ENCODE measurements around the gene OR2F2. TPM values are rescaled to one million over a fixed set of nuclear protein-coding genes. Genes with fewer than 3 reads are reported as not detected.

OR2F2 gene
- total RNA-seq, 1 donor from 2014 or later = not detected

GRCh38 chr7:143938379-143939243 is 3.6 kb downstream of the OR2F2 start:
- Mint-ChIP-seq H3K36me3 (no peaks in the 10 kb centered on the region), H3K27me3 (peaks cover 4% of the 10 kb centered on the region), H3K9me3 (no peaks in the 10 kb centered on the region), H3K27ac (no peak overlapping the region), H3K4me1 (ENCODE audit: unreplicated experiment) (no peaks in the 10 kb centered on the region), H3K4me3 (no peak overlapping the region)
- DNase-seq (ENCODE audit: extremely low spot score, unreplicated experiment) = no peak
- no peak for TF ChIP-seq CTCF (conservative IDR thresholded peaks at IDR 0.05)

- Mint-ChIP-seq H3K4me1 (ENCODE audit: unreplicated experiment) (no peaks in the 10 kb centered on the region), H3K4me3 (no peak overlapping the region), H3K27me3 (peaks cover 4% of the 10 kb centered on the region), H3K9me3 (peaks cover 6% of the 10 kb centered on the region), H3K36me3 (no peaks in the 10 kb centered on the region), H3K27ac (no peak overlapping the region)
- no peak for DNase-seq (ENCODE audit: extremely low spot score, unreplicated experiment)
- no peak for TF ChIP-seq CTCF (conservative IDR thresholded peaks at IDR 0.05)
Observed at GRCh38 chr7:143945423-143945822, 10.4 kb downstream of the OR2F2 start.

- Mint-ChIP-seq H3K4me3 (no peak overlapping the region), H3K4me1 (ENCODE audit: unreplicated experiment) (no peaks in the 10 kb centered on the region), H3K27ac (no peak overlapping the region), H3K36me3 (no peaks in the 10 kb centered on the region), H3K9me3 (peaks cover 6% of the 10 kb centered on the region), H3K27me3 (peaks cover 2% of the 10 kb centered on the region)
- no peak for TF ChIP-seq CTCF (conservative IDR thresholded peaks at IDR 0.05)
- no peak for DNase-seq (ENCODE audit: extremely low spot score, unreplicated experiment)
Observed at GRCh38 chr7:143947111-143947510, 12.1 kb downstream of the OR2F2 start.

- no peak for TF ChIP-seq CTCF (conservative IDR thresholded peaks at IDR 0.05)
- Mint-ChIP-seq H3K27ac (no peak overlapping the region), H3K36me3 (no peaks in the 10 kb centered on the region), H3K4me3 (no peak overlapping the region), H3K4me1 (ENCODE audit: unreplicated experiment) (no peaks in the 10 kb centered on the region), H3K9me3 (peaks cover 6% of the 10 kb centered on the region), H3K27me3 (no peaks in the 10 kb centered on the region)
- no peak for DNase-seq (ENCODE audit: extremely low spot score, unreplicated experiment)
Observed at GRCh38 chr7:143948733-143949132, 13.7 kb downstream of the OR2F2 start.

GRCh38 chr7:143953421-143953820 is 18.4 kb downstream of the OR2F2 start:
- DNase-seq (ENCODE audit: extremely low spot score, unreplicated experiment) = no peak
- Mint-ChIP-seq H3K4me3 (no peak overlapping the region), H3K4me1 (ENCODE audit: unreplicated experiment) (no peaks in the 10 kb centered on the region), H3K27me3 (peaks cover 15% of the 10 kb centered on the region), H3K36me3 (no peaks in the 10 kb centered on the region), H3K27ac (no peak overlapping the region), H3K9me3 (peaks cover 6% of the 10 kb centered on the region)
- TF ChIP-seq CTCF (conservative IDR thresholded peaks at IDR 0.05) = no peak
